Activated naive CD8-positive, alpha-beta T cell treated with anti-CD3 and anti-CD28 coated beads, Interleukin-2, amount 50 U/mL, for 24 hours (primary cell): ENCODE measurements around the gene SUN5.

Experiments
- ATAC-seq: fragments of 150-1000 bp; cut with Tn5 transposase; one replicate; pipeline ENCODE4 v1.10.0; 2021
- DNase-seq: peaks from one replicate; pipeline ENCODE4 v3.0.0; 2021
- H3K27ac Mint-ChIP-seq: one replicate; pipeline ENCODE4 v1.8.0; 2021; ENCODE audit warnings: mild to moderate bottlenecking, mixed read lengths
- H3K27me3 Mint-ChIP-seq: one replicate; pipeline ENCODE4 v1.8.0; 2021; ENCODE audit warnings: mixed read lengths
- H3K36me3 Mint-ChIP-seq: one replicate; pipeline ENCODE4 v1.8.0; 2021; ENCODE audit warnings: low read depth, mixed read lengths
- H3K4me1 Mint-ChIP-seq: one replicate; pipeline ENCODE4 v1.8.0; 2021; ENCODE audit warnings: mixed read lengths
- H3K4me3 Mint-ChIP-seq: one replicate; pipeline ENCODE4 v1.8.0; 2021; ENCODE audit warnings: mild to moderate bottlenecking, moderate library complexity, mixed read lengths
- H3K9me3 Mint-ChIP-seq: one replicate; pipeline ENCODE4 v1.8.0; 2021; ENCODE audit warnings: mixed read lengths

SUN5 gene

GRCh38 chr20:33010674-33011449 is 6.6 kb upstream of the SUN5 start:
- DNase-seq (no peak), ATAC-seq (no peak)
- Mint-ChIP-seq H3K36me3 (no peaks in the 10 kb centered on the region), H3K27ac (no peak overlapping the region), H3K9me3 (no peaks in the 10 kb centered on the region), H3K4me3 (no peak overlapping the region), H3K4me1 (no peaks in the 10 kb centered on the region), H3K27me3 (no peaks in the 10 kb centered on the region)

DNA sequence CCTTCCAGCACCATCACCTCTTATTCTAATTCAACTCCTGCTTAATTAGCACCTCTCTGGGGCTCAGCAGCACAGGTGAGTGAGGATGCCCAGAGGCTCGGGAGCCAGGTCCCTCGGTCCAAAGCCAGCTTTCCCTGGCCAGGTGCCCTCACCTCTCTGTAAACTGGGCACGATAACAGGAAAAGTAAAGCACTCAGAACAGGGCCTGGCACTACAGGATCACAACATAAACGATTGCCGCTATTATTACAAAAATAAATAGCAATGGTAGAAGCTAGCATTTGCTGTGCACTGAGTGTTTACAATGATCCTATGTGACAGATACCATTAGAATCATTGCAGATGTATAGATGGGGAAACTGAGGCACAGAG is 5.9 kb upstream of the SUN5 start:
- Mint-ChIP-seq H3K4me3 (no peak overlapping the region), H3K27ac (no peak overlapping the region), H3K9me3 (peaks cover 4% of the 10 kb centered on the region), H3K4me1 (no peaks in the 10 kb centered on the region), H3K36me3 (no peaks in the 10 kb centered on the region), H3K27me3 (no peaks in the 10 kb centered on the region)
- ATAC-seq (no peak), DNase-seq (no peak)

- Mint-ChIP-seq H3K9me3 (peaks cover 5% of the 10 kb centered on the region), H3K27me3 (no peaks in the 10 kb centered on the region), H3K27ac (no peak overlapping the region), H3K4me3 (no peak overlapping the region), H3K4me1 (no peaks in the 10 kb centered on the region), H3K36me3 (no peaks in the 10 kb centered on the region)
- ATAC-seq = no peak
- DNase-seq = no peak
Measured at GRCh38 chr20:33009214-33010132, 5.2 kb upstream of the SUN5 start.

DNA sequence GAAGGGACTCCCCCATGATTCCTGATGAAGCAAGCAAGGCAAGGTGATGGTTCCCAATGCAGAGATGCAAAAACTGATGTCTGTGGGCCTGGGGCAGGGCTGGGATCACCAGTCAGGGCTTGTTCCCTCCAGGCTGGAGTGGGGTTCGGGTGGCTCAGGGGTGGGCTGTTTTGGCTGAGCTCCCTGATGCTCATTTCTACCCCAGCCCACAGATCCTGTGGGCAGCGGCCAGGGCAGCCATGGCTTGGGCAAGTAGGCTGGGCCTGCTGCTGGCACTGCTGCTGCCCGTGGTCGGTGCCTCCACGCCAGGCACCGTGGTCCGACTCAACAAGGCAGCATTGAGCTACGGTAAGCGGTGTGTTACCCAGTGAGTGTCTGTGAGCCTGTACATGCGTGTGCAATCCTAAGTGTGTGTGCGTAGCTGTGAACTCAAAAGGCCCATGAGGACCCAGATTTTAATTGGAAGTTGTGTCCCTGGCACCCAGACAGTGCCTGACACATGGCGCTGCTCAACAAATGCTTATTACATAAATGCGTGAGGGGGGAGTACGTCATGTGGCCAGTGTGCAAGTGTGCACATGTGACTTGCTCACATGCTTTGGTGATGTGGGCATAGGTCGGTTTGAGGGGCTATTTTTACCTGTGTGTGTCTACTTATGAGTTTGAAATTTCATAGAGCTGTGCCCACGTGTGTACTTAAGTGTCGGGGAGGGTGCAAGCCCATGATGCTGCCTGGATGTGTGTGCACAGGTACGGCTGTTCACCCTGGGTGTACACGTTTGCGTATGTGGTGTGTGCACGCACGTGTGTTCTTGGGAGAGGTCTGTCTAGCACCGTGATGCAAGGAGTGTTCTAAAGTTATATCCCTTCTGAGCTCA is 4.3 kb upstream of the SUN5 start:
- Mint-ChIP-seq H3K27me3 (no peaks in the 10 kb centered on the region), H3K4me1 (no peaks in the 10 kb centered on the region), H3K27ac (no peak overlapping the region), H3K9me3 (peaks cover 5% of the 10 kb centered on the region), H3K36me3 (no peaks in the 10 kb centered on the region), H3K4me3 (no peak overlapping the region)
- no peak for ATAC-seq
- no peak for DNase-seq

DNA sequence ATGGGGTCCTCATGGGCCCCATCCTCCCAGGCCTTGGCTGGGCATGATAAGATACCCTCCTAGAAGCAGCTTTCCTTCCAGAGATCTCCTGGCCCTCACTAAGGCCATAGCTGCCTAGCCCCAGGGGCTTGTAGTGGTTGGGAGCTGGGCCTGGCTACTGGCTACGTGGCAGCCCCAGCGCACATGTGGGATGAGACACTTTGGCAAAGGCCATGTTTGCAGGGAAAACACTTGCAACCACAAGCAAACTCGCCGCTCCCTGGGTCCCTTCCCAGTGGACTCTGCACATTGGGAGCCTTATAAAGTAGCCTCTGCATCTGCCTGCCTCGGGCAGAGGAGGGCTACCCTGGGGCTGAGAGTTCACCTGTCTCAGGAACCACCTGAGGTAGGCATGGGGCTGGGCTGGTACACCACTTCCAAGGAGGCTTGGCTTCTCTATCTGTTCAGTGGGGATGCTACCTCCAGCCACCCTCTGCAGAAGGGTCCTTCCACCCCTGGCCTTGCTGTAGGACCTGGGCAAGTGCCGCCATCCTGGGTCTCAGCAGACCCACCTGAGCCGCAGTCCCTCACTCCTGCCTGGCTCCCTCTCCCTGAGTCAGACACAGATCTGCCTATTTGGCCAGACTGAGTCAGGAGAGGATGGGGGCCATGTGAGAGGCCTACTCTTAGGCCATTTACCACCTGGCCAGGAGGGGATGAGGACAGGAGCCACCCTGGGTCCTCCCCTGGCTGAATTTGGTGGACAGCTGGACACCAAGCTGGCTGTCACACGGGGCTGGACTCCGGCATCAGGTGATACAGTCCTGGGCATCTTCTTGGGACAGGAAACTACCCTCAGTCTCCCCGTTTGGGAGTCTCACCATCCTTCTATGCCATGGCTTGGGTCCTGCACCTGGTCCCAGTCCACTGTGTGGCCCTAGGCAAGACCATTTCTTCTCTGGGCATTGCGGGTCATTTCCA is 3.4 kb upstream of the SUN5 start, which contains the start of gene BPIFB2:
TSS of gene BPIFB2 (plus strand) at position 329 of the 960 bp plus-strand sequence. CDS start 871 bp downstream, outside the sequence.
- Mint-ChIP-seq H3K4me3 (no peak within 1 kb of the TSS), H3K4me1 (no peaks in the 10 kb centered on the region), H3K27ac (no peak within 1 kb of the TSS), H3K36me3 (no peaks in the 10 kb centered on the region), H3K27me3 (no peaks in the 10 kb centered on the region), H3K9me3 (peaks cover 5% of the 10 kb centered on the region)
- ATAC-seq (no peak), DNase-seq (no peak)

GRCh38 chr20:33006776-33007375 is 2.6 kb upstream of the SUN5 start:
- no peak overlapping the region for H3K4me3 Mint-ChIP-seq
- H3K36me3 Mint-ChIP-seq = no peaks in the 10 kb centered on the region
- H3K4me1 Mint-ChIP-seq = peaks cover 2% of the 10 kb centered on the region
- DNase-seq (no peak), ATAC-seq (no peak)
- no peak overlapping the region for H3K27ac Mint-ChIP-seq
- peaks cover 5% of the 10 kb centered on the region for H3K9me3 Mint-ChIP-seq
- H3K27me3 Mint-ChIP-seq = no peaks in the 10 kb centered on the region

- Mint-ChIP-seq H3K9me3 (peaks cover 5% of the 10 kb centered on the region), H3K4me1 (peaks cover 2% of the 10 kb centered on the region), H3K4me3 (no peak overlapping the region), H3K27me3 (no peaks in the 10 kb centered on the region), H3K27ac (no peak overlapping the region), H3K36me3 (no peaks in the 10 kb centered on the region)
- DNase-seq = no peak
- ATAC-seq = no peak
Measured at GRCh38 chr20:33005908-33006775, 1.9 kb upstream of the SUN5 start.

DNA sequence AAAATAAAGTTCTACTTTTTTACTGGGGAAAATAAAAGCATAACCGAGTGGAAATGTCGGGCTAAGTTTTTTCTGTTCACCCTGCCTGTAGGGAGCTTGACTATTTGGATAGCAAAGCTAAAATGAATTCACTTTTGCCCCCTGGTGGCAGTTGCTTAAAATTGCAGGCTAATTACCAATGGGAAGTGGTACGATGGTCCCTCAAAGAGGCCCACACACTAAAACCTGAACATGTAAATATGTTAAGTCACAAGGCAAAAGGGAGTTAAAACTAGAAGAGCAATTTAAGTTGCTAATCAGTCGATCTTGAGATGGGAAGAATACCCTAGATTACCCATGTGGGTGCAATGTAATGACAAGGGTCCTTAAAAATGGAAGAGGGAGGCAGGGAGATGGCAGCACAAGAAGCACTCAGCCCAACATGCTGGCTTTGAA is 916 bp upstream of the SUN5 start:
- DNase-seq = peak; percentile 29
- peaks cover 5% of the 10 kb centered on the region for H3K9me3 Mint-ChIP-seq
- H3K4me3 Mint-ChIP-seq = no peak overlapping the region
- no peak for ATAC-seq
- H3K27me3 Mint-ChIP-seq = no peaks in the 10 kb centered on the region
- H3K36me3 Mint-ChIP-seq = no peaks in the 10 kb centered on the region
- H3K4me1 Mint-ChIP-seq = peaks cover 4% of the 10 kb centered on the region
- no peak overlapping the region for H3K27ac Mint-ChIP-seq

DNA sequence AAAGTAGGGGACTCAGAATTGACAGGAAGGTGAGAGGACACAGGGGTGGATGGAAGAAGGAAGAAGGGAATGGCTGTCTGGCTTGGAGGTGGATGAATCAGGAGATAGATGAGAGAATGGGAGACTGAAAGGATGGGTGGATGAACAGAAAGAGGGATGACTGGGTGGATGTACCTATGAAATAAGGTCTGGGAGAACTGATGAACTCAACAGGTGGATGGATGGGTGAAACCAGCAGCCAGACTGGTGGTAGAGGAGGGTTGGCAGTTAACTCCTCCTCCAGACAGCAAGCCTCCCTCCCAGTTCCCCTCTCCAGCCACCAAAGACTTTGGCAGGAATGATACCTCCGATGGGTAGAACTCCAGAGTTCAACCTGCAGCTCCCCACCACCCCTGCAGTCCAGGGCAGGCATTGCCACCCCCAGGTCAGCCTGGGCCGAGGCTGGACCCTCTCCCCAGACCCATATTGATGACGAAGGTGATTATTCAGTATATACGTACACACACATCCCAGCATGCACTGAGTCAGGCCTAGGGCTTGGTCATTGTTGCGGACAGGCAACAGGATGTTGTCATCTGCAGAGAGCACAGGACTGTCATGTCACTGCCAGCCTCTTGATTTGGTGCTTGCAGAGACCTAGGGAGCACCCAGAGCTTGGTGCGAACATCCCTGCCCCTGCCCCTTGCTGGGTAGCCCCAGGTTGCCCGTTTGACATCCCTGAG is 2.0 kb downstream of the SUN5 start:
- Mint-ChIP-seq H3K27ac (no peak overlapping the region), H3K27me3 (no peaks in the 10 kb centered on the region), H3K36me3 (no peaks in the 10 kb centered on the region), H3K4me3 (no peak overlapping the region), H3K9me3 (peaks cover 5% of the 10 kb centered on the region), H3K4me1 (peaks cover 9% of the 10 kb centered on the region)
- DNase-seq (no peak), ATAC-seq (no peak)

GRCh38 chr20:33000802-33001466 is 3.3 kb downstream of the SUN5 start:
- H3K27ac Mint-ChIP-seq = no peak overlapping the region
- DNase-seq = no peak
- no peaks in the 10 kb centered on the region for H3K36me3 Mint-ChIP-seq
- no peak for ATAC-seq
- peaks cover 5% of the 10 kb centered on the region for H3K9me3 Mint-ChIP-seq
- no peaks in the 10 kb centered on the region for H3K27me3 Mint-ChIP-seq
- peaks cover 10% of the 10 kb centered on the region for H3K4me1 Mint-ChIP-seq
- no peak overlapping the region for H3K4me3 Mint-ChIP-seq

DNA sequence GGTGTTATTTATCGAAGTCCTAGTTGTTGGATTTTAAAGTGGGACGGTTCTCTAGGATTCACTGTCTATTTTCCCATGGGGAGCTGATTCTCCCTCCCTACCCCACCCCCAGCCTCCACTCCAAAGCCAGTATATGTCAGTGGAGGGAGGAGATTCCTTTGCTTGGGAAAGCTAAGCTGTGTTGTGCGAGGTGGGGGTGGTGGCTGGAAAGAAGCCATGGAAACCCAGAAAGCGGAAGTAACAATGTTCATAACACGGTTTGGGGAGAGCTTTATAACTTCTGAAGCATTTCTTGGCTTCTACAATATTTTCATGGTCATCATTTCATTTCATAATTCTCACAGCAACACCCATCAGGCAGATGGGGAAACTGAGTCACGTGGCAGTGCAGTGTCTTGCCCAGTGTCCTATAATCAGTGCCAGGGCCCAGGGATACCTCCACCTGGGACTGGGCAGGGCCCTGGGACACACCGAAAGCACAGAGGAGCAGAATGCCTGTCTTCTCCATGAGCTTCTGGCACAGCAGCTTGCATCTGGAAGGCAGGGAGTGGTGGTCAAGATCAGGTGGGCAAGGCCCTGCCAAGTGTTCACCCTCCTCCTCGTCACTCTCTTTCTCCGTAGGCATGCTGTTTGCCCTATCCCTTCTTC is 4.5 kb downstream of the SUN5 start:
- Mint-ChIP-seq H3K27ac (no peak overlapping the region), H3K9me3 (peaks cover 5% of the 10 kb centered on the region), H3K27me3 (no peaks in the 10 kb centered on the region), H3K4me1 (peaks cover 10% of the 10 kb centered on the region), H3K36me3 (peaks cover under 1% of the 10 kb centered on the region), H3K4me3 (no peak overlapping the region)
- DNase-seq (no peak), ATAC-seq (no peak)
